ENCODE measurements around the gene CHRDL2.

GRCh38 chr11:74680703-74681531 is 50.3 kb downstream of the CHRDL2 start:
- no peak for TF ChIP-seq CTCF (conservative IDR thresholded peaks at IDR 0.05; ENCODE audit: low read depth, low read length)
- no peak for TF ChIP-seq FOS (IDR thresholded peaks at IDR 0.05; ENCODE audit: low read depth, low read length)
- no peak for TF ChIP-seq SMC3 (IDR thresholded peaks at IDR 0.05; ENCODE audit: low read depth, low read length)
- TF ChIP-seq POLR2A (IDR thresholded peaks at IDR 0.05; ENCODE audit: low read depth, low read length) = no peak
- TF ChIP-seq MAFK (IDR thresholded peaks at IDR 0.05; ENCODE audit: low read depth, low read length) = no peak
- TF ChIP-seq NFE2L2 (IDR thresholded peaks at IDR 0.05; ENCODE audit: low read depth, low read length) = no peak
- no peak for TF ChIP-seq MXI1 (IDR thresholded peaks at IDR 0.05; ENCODE audit: borderline replicate concordance, low read depth, low read length)
- TF ChIP-seq RAD21 (IDR thresholded peaks at IDR 0.05; ENCODE audit: low read length) = no peak
- no peak for TF ChIP-seq ELK1 (IDR thresholded peaks at IDR 0.05; ENCODE audit: borderline replicate concordance, low read depth, low read length)
- TF ChIP-seq RCOR1 (IDR thresholded peaks at IDR 0.05; ENCODE audit: insufficient replicate concordance, low read length) = no peak
- TF ChIP-seq USF2 (IDR thresholded peaks at IDR 0.05; ENCODE audit: low read depth, low read length) = no peak
- no peak for TF ChIP-seq CEBPB (IDR thresholded peaks at IDR 0.05; ENCODE audit: low read depth, low read length)
- TF ChIP-seq RFX5 (IDR thresholded peaks at IDR 0.05; ENCODE audit: low read depth, low read length) = no peak
- no peak for TF ChIP-seq BHLHE40 (IDR thresholded peaks at IDR 0.05; ENCODE audit: low read depth, low read length)
